OCI-LY7 (cell line): Measurements from ENCODE around the gene PPIB. TPM values are rescaled to one million over a fixed set of nuclear protein-coding genes. Genes with fewer than 3 reads are reported as not detected.

Source experiments
- BruUV-seq: library from RNA; stranded (reverse); fragments of 400-500 nt; replicated peaks from 2 replicates; lab custom pipeline; 2021; lab: Mats Ljungman, UMichigan
- CTCF ChIA-PET: fragments of 300-600 bp; sonication (Branson Sonifier 250); formaldehyde crosslinking; loops from one replicate; lab custom pipeline; 2022; ENCODE audit warnings: antibody characterized with exemption; ENCODE audit not compliant: unreplicated experiment; lab: Charles Lee
- POLR2A ChIA-PET: fragments of 300-600 bp; sonication (Branson Sonifier 250); formaldehyde crosslinking; loops from one replicate; lab custom pipeline; 2022; ENCODE audit warnings: antibody characterized with exemption; lab: Charles Lee
- DNase-seq: peaks from one replicate; pipeline ENCODE4 v3.0.0-alpha.2; 2015; ENCODE audit warnings: low spot score
- H2AFZ ChIP-seq: fragments of 200-600 bp; sonication (generic), shearing (Covaris generic); 2 replicates; pipeline ENCODE4 v1.6.1; 2014; ENCODE audit warnings: mild to moderate bottlenecking, antibody characterized with exemption, low read length, moderate library complexity
- H3K27ac ChIP-seq: fragments of 200-600 bp; sonication (generic); 2 replicates; pipeline ENCODE4 v1.5.1; 2014; ENCODE audit warnings: mixed run types, low read depth, mild to moderate bottlenecking, moderate library complexity, low read length, inconsistent platforms; ENCODE audit not compliant: poor library complexity, severe bottlenecking
- H3K36me3 ChIP-seq: fragments of 200-600 bp; sonication (generic); 2 replicates; pipeline ENCODE4 v1.6.1; 2014; ENCODE audit warnings: mild to moderate bottlenecking, antibody characterized with exemption, low read length, moderate library complexity, mixed read lengths; ENCODE audit not compliant: insufficient read depth
- H3K4me1 ChIP-seq: fragments of 200-600 bp; sonication (generic); 2 replicates; pipeline ENCODE4 v1.5.1; 2014; ENCODE audit warnings: mild to moderate bottlenecking, low read length; ENCODE audit not compliant: insufficient read depth, poor library complexity, severe bottlenecking
- H3K4me2 ChIP-seq: fragments of 200-600 bp; sonication (generic); 2 replicates; pipeline ENCODE4 v1.6.1; 2014; ENCODE audit warnings: mild to moderate bottlenecking, low read length
- H3K4me3 ChIP-seq: fragments of 200-600 bp; sonication (generic); 2 replicates; pipeline ENCODE4 v1.5.1; 2014; ENCODE audit warnings: mild to moderate bottlenecking, low read depth, low read length; ENCODE audit not compliant: poor library complexity, severe bottlenecking
- H3K79me2 ChIP-seq: fragments of 200-600 bp; sonication (generic); 2 replicates; pipeline ENCODE4 v1.6.1; 2016; ENCODE audit warnings: low read depth, mild to moderate bottlenecking, low read length, moderate library complexity, mixed read lengths; ENCODE audit not compliant: insufficient read depth
- H3K9me2 ChIP-seq: fragments of 200-600 bp; sonication (generic); 2 replicates; pipeline ENCODE4 v1.6.1; 2016; ENCODE audit warnings: mild to moderate bottlenecking, low read length, mixed read lengths; ENCODE audit not compliant: insufficient read depth
- H3K9me3 ChIP-seq: fragments of 200-600 bp; sonication (generic); 2 replicates; pipeline ENCODE4 v1.6.1; 2014; ENCODE audit warnings: mild to moderate bottlenecking, mixed run types, low read length, mixed read lengths
- H4K20me1 ChIP-seq: fragments of 200-600 bp; sonication (generic); 2 replicates; pipeline ENCODE4 v1.6.1; 2014; ENCODE audit warnings: mild to moderate bottlenecking, antibody characterized with exemption, low read length, moderate library complexity, mixed read lengths; ENCODE audit not compliant: insufficient read depth
- CTCF ChIP-seq: fragments of 200-600 bp; sonication (generic); conservative IDR thresholded peaks from 2 replicates; pipeline ENCODE4 v1.5.1; 2014; ENCODE audit warnings: mild to moderate bottlenecking, antibody characterized with exemption, low read length, moderate library complexity, mixed read lengths
- EZH2phosphoT487 ChIP-seq: fragments of 200-600 bp; sonication (generic); IDR thresholded peaks from 2 replicates; pipeline ENCODE4 v1.6.1; 2018; ENCODE audit warnings: low read depth, borderline replicate concordance, mild to moderate bottlenecking, mixed run types, antibody characterized with exemption, low read length, moderate library complexity, mixed read lengths
- intact Hi-C: fragments of 100-400 bp; cut with micrococcal nuclease; formaldehyde crosslinking; loops from one replicate; pipeline ENCODE4 v1.10.0; 2022; ENCODE audit not compliant: unreplicated experiment
- total RNA-seq, 2 experiments: library from RNA; depleted of rRNA in 1 of 2; stranded (reverse); fragments of >200 nt in 1 of 2; shearing (Covaris generic) in 1 of 2; gene quantifications; 2 replicates each; pipeline ENCODE4 v1.2.3, GENCODE V29; 2014 to 2022

The PPIB gene
- total RNA-seq, 2 experiments from 2014 or later: 243 to 307 TPM

GRCh38 chr15:64146520-64146884 lies 16.3 kb downstream of the PPIB start:
- H3K9me2 ChIP-seq: no peaks in the 10 kb centered on the region
- CTCF ChIA-PET: no interaction called here
- POLR2A ChIA-PET: interaction anchor here (0.5 kb wide), 1 partner anchor 127 kb away, joined by 6 read pairs; no protein-coding TSS in a partner anchor

GRCh38 chr15:64146041-64146440 lies 16.8 kb downstream of the PPIB start:
- no peak overlapping the region for H3K4me3 ChIP-seq
- TF ChIP-seq EZH2phosphoT487 (no peak), CTCF (no peak)
- H3K79me2 ChIP-seq: no peaks in the 10 kb centered on the region
- ChIA-PET CTCF (no interaction called here), POLR2A (no interaction called here)
- no peak overlapping the region for H2AFZ ChIP-seq
- H3K4me1 ChIP-seq: peaks cover 30% of the 10 kb centered on the region
- no peak overlapping the region for H3K4me2 ChIP-seq
- no peak for DNase-seq
- H3K27ac ChIP-seq: no peak overlapping the region
- no peaks in the 10 kb centered on the region for H4K20me1 ChIP-seq
- H3K36me3 ChIP-seq: peaks cover 35% of the 10 kb centered on the region; the same call in 1 of the 2 replicates
- no peaks in the 10 kb centered on the region for H3K9me3 ChIP-seq
- no TSS peak for BruUV-seq
- intact Hi-C loops: no loop called here
- no peaks in the 10 kb centered on the region for H3K9me2 ChIP-seq

More at GRCh38 chr15:64146520-64146884, 16.3 kb downstream of the PPIB start:
- TF ChIP-seq EZH2phosphoT487 (no peak), CTCF (no peak)
- intact Hi-C loops: no loop called here
- no peak overlapping the region for H3K4me2 ChIP-seq
- peaks cover 34% of the 10 kb centered on the region for H3K4me1 ChIP-seq
- peaks cover 30% of the 10 kb centered on the region; the same call in 1 of the 2 replicates for H3K36me3 ChIP-seq
- no peaks in the 10 kb centered on the region for H3K9me3 ChIP-seq
- no TSS peak for BruUV-seq
- H3K27ac ChIP-seq: no peak overlapping the region
- no peaks in the 10 kb centered on the region; the same call in 1 of the 2 replicates for H3K79me2 ChIP-seq
- no peak overlapping the region for H2AFZ ChIP-seq
- no peak for DNase-seq
- no peaks in the 10 kb centered on the region for H4K20me1 ChIP-seq
- no peak overlapping the region for H3K4me3 ChIP-seq

- no peaks in the 10 kb centered on the region for H3K9me2 ChIP-seq
- intact Hi-C loops: no loop called here
- no peaks in the 10 kb centered on the region for H4K20me1 ChIP-seq
- H3K4me1 ChIP-seq: peaks cover 17% of the 10 kb centered on the region
- ChIA-PET CTCF (interaction anchor here (0.7 to 1.0 kb wide), 2 partner anchors 8 to 11 kb away, joined by 3 read pairs; no protein-coding TSS in a partner anchor), POLR2A (no interaction called here)
- H3K79me2 ChIP-seq: no peaks in the 10 kb centered on the region
- peak; percentile 35 for DNase-seq
- no peak overlapping the region for H3K4me3 ChIP-seq
- no peaks in the 10 kb centered on the region for H3K9me3 ChIP-seq
- TF ChIP-seq EZH2phosphoT487 (no peak), CTCF (no peak)
- H3K27ac ChIP-seq: peak overlapping the region; percentile 44
- BruUV-seq: no TSS peak
- no peak overlapping the region for H2AFZ ChIP-seq
- H3K36me3 ChIP-seq: peaks cover 36% of the 10 kb centered on the region; the same call in 1 of the 2 replicates
- peak overlapping the region; percentile 44 for H3K4me2 ChIP-seq
Measured at GRCh38 chr15:64144565-64145281, 18.1 kb downstream of the PPIB start.
